ENCODE data around the gene PAX6. TPM values are rescaled to one million over a fixed set of nuclear protein-coding genes. Genes with fewer than 3 reads are reported as not detected.

The PAX6 gene
- total and polyA plus RNA-seq, 3 donors from 2014 or later, result 3.1 to 8.3 (median 4.1) TPM

- Histone ChIP-seq H3K36me3 (ENCODE audit: low read depth, missing control alignments) (no peaks in the 10 kb centered on the region), H3K27ac (no peak overlapping the region), H3K4me1 (peaks cover under 1% of the 10 kb centered on the region), H3K27me3 (peaks cover 7% of the 10 kb centered on the region), H3K4me3 (no peak overlapping the region), H3K9me3 (no peaks in the 10 kb centered on the region)
- TF ChIP-seq CTCF (IDR thresholded peaks at IDR 0.05), result no peak
- 33 to 52% methylated on average over 6 to 14 of the region's 14 CpGs for WGBS, 2 donors
- intact Hi-C loops (cut with DNase I; ENCODE audit: low total_unique reads), result no loop called here
- no peak for DNase-seq
Measured at GRCh38 chr11:31822927-31823643, 12.0 kb upstream of the PAX6 start.

GRCh38 chr11:31822175-31822926, 11.2 kb upstream of the PAX6 start:
- intact Hi-C loops (cut with DNase I; ENCODE audit: low total_unique reads), result no loop called here
- no peak for DNase-seq
- no peak for TF ChIP-seq CTCF (IDR thresholded peaks at IDR 0.05)
- TF ChIP-seq POLR2A (IDR thresholded peaks at IDR 0.05), result no peak
- WGBS, 2 donors, result 44 to 47% methylated on average over 17 of the region's 17 CpGs
- Histone ChIP-seq H3K4me3 (no peak overlapping the region), H3K27me3 (peaks cover 9% of the 10 kb centered on the region), H3K36me3 (ENCODE audit: low read depth, missing control alignments) (no peaks in the 10 kb centered on the region), H3K9me3 (no peaks in the 10 kb centered on the region), H3K4me1 (peaks cover 8% of the 10 kb centered on the region), H3K27ac (no peak overlapping the region)

- WGBS, 2 donors, result 22 to 39% methylated on average over 8 of the region's 8 CpGs
- no peak for DNase-seq
- peaks cover 14% of the 10 kb centered on the region for H3K4me1 ChIP-seq
- no peaks in the 10 kb centered on the region for H3K36me3 ChIP-seq (ENCODE audit: low read depth, missing control alignments)
- H3K27ac ChIP-seq, result no peak overlapping the region
- TF ChIP-seq CTCF (IDR thresholded peaks at IDR 0.05), result no peak
- TF ChIP-seq POLR2A (IDR thresholded peaks at IDR 0.05), result no peak
- intact Hi-C loops (cut with DNase I; ENCODE audit: low total_unique reads), result no loop called here
- H3K27me3 ChIP-seq, result peaks cover 9% of the 10 kb centered on the region
- H3K9me3 ChIP-seq, result no peaks in the 10 kb centered on the region
- H3K4me3 ChIP-seq, result no peak overlapping the region
Measured at GRCh38 chr11:31821766-31822165, 10.6 kb upstream of the PAX6 start.

- Histone ChIP-seq H3K9me3 (no peaks in the 10 kb centered on the region), H3K36me3 (ENCODE audit: low read depth, missing control alignments) (no peaks in the 10 kb centered on the region), H3K27me3 (peaks cover 9% of the 10 kb centered on the region), H3K27ac (no peak overlapping the region), H3K4me3 (no peak overlapping the region), H3K4me1 (peaks cover 17% of the 10 kb centered on the region)
- WGBS, 2 donors, result 15 to 24% methylated on average over 5 of the region's 5 CpGs
- DNase-seq, result no peak
- no peak for TF ChIP-seq CTCF (IDR thresholded peaks at IDR 0.05)
- no peak for TF ChIP-seq POLR2A (IDR thresholded peaks at IDR 0.05)
- intact Hi-C loops (cut with DNase I; ENCODE audit: low total_unique reads), result no loop called here
Measured at GRCh38 chr11:31821235-31821764, 10.2 kb upstream of the PAX6 start.

Data from testis (tissue), 3 donors.